ENCODE measurements around the gene LINS1. TPM values are rescaled to one million over a fixed set of nuclear protein-coding genes. Genes with fewer than 3 reads are reported as not detected.

LINS1 gene
- total and polyA plus RNA-seq, 2 of the 8 experiments (the other 6 are each of a cell fraction or from before 2014, with no cell fraction given): 4.2 to 8.1 TPM

GRCh38 chr15:100651253-100651652 lies 49.3 kb upstream of the LINS1 start:
- no peak overlapping the region for H2AFZ ChIP-seq (ENCODE audit: low read length)
- DNase-seq (ENCODE audit: low read depth in 1 of 2, low spot score in 2 of 2): no peak
- no peaks in the 10 kb centered on the region; the same call in 1 of the 2 replicates for H3K79me1 ChIP-seq (ENCODE audit: low read depth, low read length)
- no peak overlapping the region for H2BK5ac ChIP-seq (ENCODE audit: low read depth, low read length)
- no peak overlapping the region for H4K8ac ChIP-seq (ENCODE audit: extremely low read depth, insufficient read depth, low read length)
- H3K36me3 ChIP-seq (ENCODE audit: control insufficient read depth in 2 of 4, insufficient read depth in 4 of 4, low read length in 3 of 4): no peaks in the 10 kb centered on the region
- H3K18ac ChIP-seq (ENCODE audit: extremely low read depth, low read length): no peak overlapping the region
- no peak overlapping the region for H2BK15ac ChIP-seq (ENCODE audit: low read length)
- no peaks in the 10 kb centered on the region for H3K79me2 ChIP-seq (ENCODE audit: control insufficient read depth in 1 of 2, insufficient read depth in 2 of 2, low read length in 2 of 2)
- no peak overlapping the region for H4K91ac ChIP-seq (replicated peaks; ENCODE audit: insufficient read length, low read length)
- no peak overlapping the region for H3K27ac ChIP-seq (ENCODE audit: low read depth, low read length)
- no peaks in the 10 kb centered on the region for H3K27me3 ChIP-seq (replicated peaks in 1 of 4; ENCODE audit: control insufficient read depth in 3 of 4, extremely low read depth in 1 of 4, insufficient read depth in 3 of 4, low read length in 3 of 4)
- H3K4me2 ChIP-seq (ENCODE audit: insufficient read depth in 1 of 2, low read depth in 2 of 2, low read length in 2 of 2): no peak overlapping the region
- ChIA-PET POLR2A (ENCODE audit: partially characterized antibody) (interaction anchor here (0.9 kb wide), 1 partner anchor 15 kb away, joined by 3 read pairs; no protein-coding TSS in a partner anchor), CTCF (ENCODE audit: partially characterized antibody) (interaction anchor here (0.6 to 3.8 kb wide), 15 partner anchors 8 to 501 kb away, joined by 3 to 23 read pairs (median 4); no protein-coding TSS in a partner anchor)
- no peak overlapping the region for H3K4me3 ChIP-seq (ENCODE audit: extremely low read depth in 1 of 4, insufficient read depth in 2 of 4, low read depth in 3 of 4, low read length in 4 of 4)
- FAIRE-seq: no peak
- H3K4ac ChIP-seq (replicated peaks; ENCODE audit: insufficient read length, low read depth, low read length): no peak overlapping the region
- H2BK120ac ChIP-seq (replicated peaks; ENCODE audit: low read depth, low read length): no peak overlapping the region
- no peaks in the 10 kb centered on the region for H4K20me1 ChIP-seq (replicated peaks in 1 of 2; ENCODE audit: control insufficient read depth in 1 of 2, insufficient read depth in 2 of 2, low read length in 2 of 2)
- no peaks in the 10 kb centered on the region for H3K9me3 ChIP-seq (ENCODE audit: insufficient read depth in 2 of 2, low read depth in 1 of 2, low read length in 1 of 2)
- H2BK20ac ChIP-seq (ENCODE audit: low read length): no peak overlapping the region
- no peak overlapping the region for H2BK12ac ChIP-seq (ENCODE audit: low read depth, low read length)
- H3K9ac ChIP-seq (replicated peaks in 1 of 4; ENCODE audit: extremely low read depth in 1 of 4, low read depth in 3 of 4, low read length in 3 of 4): no peak overlapping the region
- H3K56ac ChIP-seq (replicated peaks; ENCODE audit: insufficient read length, low read depth, low read length): no peak overlapping the region
- H3K23ac ChIP-seq (ENCODE audit: insufficient read length): no peak overlapping the region
- no peak overlapping the region for H4K5ac ChIP-seq (ENCODE audit: insufficient read length, low read depth, low read length)
- peaks cover 0 to 3% (median 1%) of the 10 kb centered on the region in 4 experiments; a peak in 1 of 7 replicates for H3K4me1 ChIP-seq (replicated peaks in 1 of 4; ENCODE audit: control insufficient read depth in 3 of 4, insufficient read depth in 4 of 4, low read length in 3 of 4)
- 85% methylated on average over 5 of the region's 5 CpGs; no CpG with 5 or more reads in 1 of the 2 experiments for WGBS, 2 experiments (ENCODE audit: extremely low coverage in 1 of 2, insufficient coverage in 1 of 2, insufficient read length in 1 of 2, insufficient replicate concordance in 2 of 2, low coverage in 1 of 2, low lambda C conversion rate in 2 of 2, missing lambda C conversion rate in 1 of 2)
- H2AK5ac ChIP-seq (ENCODE audit: low read depth, low read length): no peak overlapping the region
- H3K23me2 ChIP-seq (ENCODE audit: low read depth, low read length): no peaks in the 10 kb centered on the region
- no peak overlapping the region for H3K14ac ChIP-seq (ENCODE audit: insufficient read length)
- TF ChIP-seq SIX5 (IDR thresholded peaks at IDR 0.05; ENCODE audit: low read depth, low read length) (no peak), HDAC6 (IDR thresholded peaks at IDR 0.05; ENCODE audit: low read depth, low read length) (no peak), POLR2A (IDR thresholded peaks at IDR 0.05; ENCODE audit: control extremely low read depth in 1 of 2, low read depth in 2 of 2, low read length in 2 of 2) (no peak), SAP30 (IDR thresholded peaks at IDR 0.05; ENCODE audit: insufficient read depth, insufficient replicate concordance, low read length) (no peak), NRF1 (IDR thresholded peaks at IDR 0.05; ENCODE audit: low read depth, low read length) (no peak), MAX (IDR thresholded peaks at IDR 0.05) (no peak), KDM5A (IDR thresholded peaks at IDR 0.05; ENCODE audit: low read length) (no peak), KDM4A (IDR thresholded peaks at IDR 0.05; ENCODE audit: low read depth, low read length, severe bottlenecking) (no peak), POU5F1 (IDR thresholded peaks at IDR 0.05; ENCODE audit: low read depth, low read length) (no peak), CBX8 (IDR thresholded peaks at IDR 0.05; ENCODE audit: borderline replicate concordance, low read depth, low read length) (no peak)
- TF ChIP-seq, protein P1, sequence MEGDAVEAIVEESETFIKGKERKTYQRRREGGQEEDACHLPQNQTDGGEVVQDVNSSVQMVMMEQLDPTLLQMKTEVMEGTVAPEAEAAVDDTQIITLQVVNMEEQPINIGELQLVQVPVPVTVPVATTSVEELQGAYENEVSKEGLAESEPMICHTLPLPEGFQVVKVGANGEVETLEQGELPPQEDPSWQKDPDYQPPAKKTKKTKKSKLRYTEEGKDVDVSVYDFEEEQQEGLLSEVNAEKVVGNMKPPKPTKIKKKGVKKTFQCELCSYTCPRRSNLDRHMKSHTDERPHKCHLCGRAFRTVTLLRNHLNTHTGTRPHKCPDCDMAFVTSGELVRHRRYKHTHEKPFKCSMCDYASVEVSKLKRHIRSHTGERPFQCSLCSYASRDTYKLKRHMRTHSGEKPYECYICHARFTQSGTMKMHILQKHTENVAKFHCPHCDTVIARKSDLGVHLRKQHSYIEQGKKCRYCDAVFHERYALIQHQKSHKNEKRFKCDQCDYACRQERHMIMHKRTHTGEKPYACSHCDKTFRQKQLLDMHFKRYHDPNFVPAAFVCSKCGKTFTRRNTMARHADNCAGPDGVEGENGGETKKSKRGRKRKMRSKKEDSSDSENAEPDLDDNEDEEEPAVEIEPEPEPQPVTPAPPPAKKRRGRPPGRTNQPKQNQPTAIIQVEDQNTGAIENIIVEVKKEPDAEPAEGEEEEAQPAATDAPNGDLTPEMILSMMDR (IDR thresholded peaks at IDR 0.05; ENCODE audit: control extremely low read depth in 1 of 3, insufficient read depth in 1 of 3, low read depth in 1 of 3, low read length in 3 of 3): no peak

All from H1 (cell line).